Natural killer cell (primary cell): ENCODE results near the gene NAP1L1. TPM values are rescaled to one million over a fixed set of nuclear protein-coding genes. Genes with fewer than 3 reads are reported as not detected.

ENCODE experiments used
- ATAC-seq, 3 donors: fragments of 150-1000 bp in 2 of 3; fragments of 200-7000 bp in 1 of 3; cut with Tn5 transposase; 1 replicate in 1 of 3; 2 replicates in 2 of 3; pipeline ENCODE4 v1.10.0; 2021; ENCODE audit warnings: mild to moderate bottlenecking in 2 of 3, moderate library complexity in 2 of 3
- DNase-seq, 2 donors: peaks; one replicate each; pipeline versions ENCODE4 v3.0.0 to v3.0.0-alpha.2; 2013 to 2021; ENCODE audit warnings: mixed read lengths in 1 of 2
- H3K27ac ChIP-seq: one replicate; pipeline ENCODE4 v1.5.1; 2013; ENCODE audit warnings: mild to moderate bottlenecking, low read length
- H3K27me3 ChIP-seq: one replicate; pipeline ENCODE4 v1.6.1; 2013; ENCODE audit warnings: low read length; ENCODE audit not compliant: control insufficient read depth, insufficient read depth
- H3K36me3 ChIP-seq: one replicate; pipeline ENCODE4 v1.6.1; 2013; ENCODE audit warnings: low read length; ENCODE audit not compliant: control insufficient read depth, insufficient read depth
- H3K4me1 ChIP-seq: one replicate; pipeline ENCODE4 v1.6.1; 2013; ENCODE audit warnings: low read length; ENCODE audit not compliant: control insufficient read depth, insufficient read depth
- H3K4me3 ChIP-seq: one replicate; pipeline ENCODE4 v1.5.1; 2013; ENCODE audit warnings: low read length
- H3K9me3 ChIP-seq: one replicate; pipeline ENCODE4 v1.6.1; 2013; ENCODE audit warnings: low read length; ENCODE audit not compliant: control insufficient read depth, insufficient read depth
- H3K27ac Mint-ChIP-seq, 2 donors: one replicate each; pipeline ENCODE4 v1.8.0; 2022; ENCODE audit warnings: mild to moderate bottlenecking in 2 of 2, mixed read lengths in 2 of 2, moderate library complexity in 1 of 2
- H3K27me3 Mint-ChIP-seq, 2 donors: one replicate each; pipeline ENCODE4 v1.8.0; 2022; ENCODE audit warnings: low read depth in 2 of 2, mixed read lengths in 2 of 2
- H3K36me3 Mint-ChIP-seq: one replicate; pipeline ENCODE4 v1.8.0; 2022; ENCODE audit warnings: mixed read lengths
- H3K4me1 Mint-ChIP-seq, 2 donors: one replicate each; pipeline ENCODE4 v1.8.0; 2022; ENCODE audit warnings: mixed read lengths in 2 of 2
- H3K4me3 Mint-ChIP-seq: one replicate; pipeline ENCODE4 v1.8.0; 2022; ENCODE audit warnings: mild to moderate bottlenecking, moderate library complexity, mixed read lengths
- H3K9me3 Mint-ChIP-seq, 2 donors: one replicate each; pipeline ENCODE4 v1.8.0; 2022; ENCODE audit warnings: mixed read lengths in 2 of 2
- CTCF ChIP-seq: fragments of 200-600 bp; IDR thresholded peaks from one replicate; pipeline ENCODE4 v1.8.0; 2022; ENCODE audit warnings: antibody characterized with exemption
- WGBS: methylation state at CpG from one replicate; pipeline ENCODE4 v1.1.7; 2013; ENCODE audit warnings: missing lambda C conversion rate; ENCODE audit not compliant: insufficient coverage; 5-methylcytosine and 5-hydroxymethylcytosine counted together
- intact Hi-C: fragments of 100-400 bp; cut with micrococcal nuclease; formaldehyde crosslinking; loops from one replicate; pipeline ENCODE4 v1.14.2; 2022
- total RNA-seq, 4 donors: library from RNA; stranded (reverse); fragments of 120-200 nt in 1 of 4; gene quantifications; one replicate each; pipeline versions ENCODE4 v1.2.3 to v1.2.4, GENCODE V29; 2013 to 2022

NAP1L1 gene
- total RNA-seq, 3 donors from 2014 or later (not counting 1 experiment from before 2014, with no cell fraction given), result 264 to 431 (median 286) TPM

GRCh38 chr12:76018672-76019071, 65.8 kb downstream of the NAP1L1 start:
- H3K27me3 Mint-ChIP-seq, result no peaks in the 10 kb centered on the region
- 92% methylated on average over 1 of the region's 1 CpG for WGBS
- ATAC-seq, result no peak
- H3K36me3 ChIP-seq, result no peaks in the 10 kb centered on the region
- no peaks in the 10 kb centered on the region for H3K27me3 ChIP-seq
- peak overlapping the region; percentile 55 to 100 for H3K27ac Mint-ChIP-seq
- DNase-seq, result no peak
- intact Hi-C loops, result no loop called here
- no peak overlapping the region for H3K27ac ChIP-seq
- no peaks in the 10 kb centered on the region for H3K9me3 Mint-ChIP-seq
- peaks cover 36 to 37% of the 10 kb centered on the region in 2 donors for H3K4me1 Mint-ChIP-seq
- no peak overlapping the region for H3K4me3 ChIP-seq
- H3K4me1 ChIP-seq, result peaks cover 27% of the 10 kb centered on the region
- no peaks in the 10 kb centered on the region for H3K36me3 Mint-ChIP-seq
- TF ChIP-seq CTCF, result no peak
- no peaks in the 10 kb centered on the region for H3K9me3 ChIP-seq
- peak overlapping the region; percentile 59 for H3K4me3 Mint-ChIP-seq

GRCh38 chr12:76018111-76018510, 66.4 kb downstream of the NAP1L1 start:
- 95% methylated on average over 6 of the region's 6 CpGs for WGBS
- peak overlapping the region; percentile 55 to 100 for H3K27ac Mint-ChIP-seq

GRCh38 chr12:76014007-76014406, 70.5 kb downstream of the NAP1L1 start:
- no peaks in the 10 kb centered on the region for H3K9me3 Mint-ChIP-seq
- peaks cover 9 to 13% of the 10 kb centered on the region in 2 donors for H3K4me1 Mint-ChIP-seq
- no peak overlapping the region for H3K27ac Mint-ChIP-seq
- WGBS, result 96% methylated on average over 7 of the region's 8 CpGs
- DNase-seq, result no peak
- H3K36me3 Mint-ChIP-seq, result no peaks in the 10 kb centered on the region
- H3K36me3 ChIP-seq, result no peaks in the 10 kb centered on the region
- no peaks in the 10 kb centered on the region for H3K4me1 ChIP-seq
- peaks cover 0 to 5% of the 10 kb centered on the region in 2 donors for H3K27me3 Mint-ChIP-seq
- intact Hi-C loops, result no loop called here
- TF ChIP-seq CTCF, result no peak
- H3K27ac ChIP-seq, result no peak overlapping the region
- H3K4me3 ChIP-seq, result no peak overlapping the region
- no peak overlapping the region for H3K4me3 Mint-ChIP-seq
- H3K27me3 ChIP-seq, result no peaks in the 10 kb centered on the region
- ATAC-seq, result no peak
- no peaks in the 10 kb centered on the region for H3K9me3 ChIP-seq

More at GRCh38 chr12:76018111-76018510, 66.4 kb downstream of the NAP1L1 start:
- no peaks in the 10 kb centered on the region for H3K9me3 Mint-ChIP-seq
- H3K27me3 Mint-ChIP-seq, result no peaks in the 10 kb centered on the region
- no peak overlapping the region for H3K4me3 Mint-ChIP-seq
- H3K4me1 ChIP-seq, result peaks cover 27% of the 10 kb centered on the region
- H3K27me3 ChIP-seq, result no peaks in the 10 kb centered on the region
- no peak overlapping the region for H3K4me3 ChIP-seq
- H3K27ac ChIP-seq, result no peak overlapping the region
- no peaks in the 10 kb centered on the region for H3K9me3 ChIP-seq
- H3K36me3 Mint-ChIP-seq, result no peaks in the 10 kb centered on the region
- no peak for TF ChIP-seq CTCF
- ATAC-seq (no peak), DNase-seq (no peak)
- peaks cover 36 to 37% of the 10 kb centered on the region in 2 donors for H3K4me1 Mint-ChIP-seq
- intact Hi-C loops, result no loop called here
- H3K36me3 ChIP-seq, result no peaks in the 10 kb centered on the region

GRCh38 chr12:76013603-76014002, 70.9 kb downstream of the NAP1L1 start:
- H3K4me3 ChIP-seq, result no peak overlapping the region
- peaks cover 5 to 9% of the 10 kb centered on the region in 2 donors for H3K4me1 Mint-ChIP-seq
- H3K27ac Mint-ChIP-seq, result no peak overlapping the region
- no peaks in the 10 kb centered on the region for H3K9me3 ChIP-seq
- H3K4me3 Mint-ChIP-seq, result no peak overlapping the region
- ATAC-seq (no peak), DNase-seq (no peak)
- intact Hi-C loops, result no loop called here
- no peaks in the 10 kb centered on the region for H3K4me1 ChIP-seq
- WGBS, result 95% methylated on average over 3 of the region's 4 CpGs
- no peak for TF ChIP-seq CTCF
- H3K36me3 ChIP-seq, result no peaks in the 10 kb centered on the region
- no peaks in the 10 kb centered on the region for H3K9me3 Mint-ChIP-seq
- no peaks in the 10 kb centered on the region for H3K27me3 ChIP-seq
- peaks cover 0 to 5% of the 10 kb centered on the region in 2 donors for H3K27me3 Mint-ChIP-seq
- no peaks in the 10 kb centered on the region for H3K36me3 Mint-ChIP-seq
- H3K27ac ChIP-seq, result no peak overlapping the region
